HG02610 (cell line): ENCODE results near the gene AMOTL1.
"Not testable (repeated sequence)": the region's sequence is repeated elsewhere in the genome, so short reads cannot be mapped to it uniquely, and the experiment has no call there.

ENCODE experiments used
- ATAC-seq: cut with Tn5 transposase; IDR thresholded peaks from one replicate; pipeline ENCODE4 v1.9.1; 2021; ENCODE audit warnings: mild to moderate bottlenecking, moderate library complexity; ENCODE audit not compliant: unreplicated experiment

The AMOTL1 gene

GRCh38 chr11:94821439-94821838 is 53.3 kb downstream of the AMOTL1 start:
- ATAC-seq: no peak

- ATAC-seq: no peak
These were observed 53.9 kb downstream of the AMOTL1 start for GRCh38 chr11:94822080-94822479.

- no peak for ATAC-seq
These were observed 55.1 kb downstream of the AMOTL1 start for GRCh38 chr11:94823102-94823732.

- no peak for ATAC-seq
These were observed 56.9 kb downstream of the AMOTL1 start for GRCh38 chr11:94825031-94825430.

GRCh38 chr11:94825481-94825880 is 57.3 kb downstream of the AMOTL1 start:
- no peak for ATAC-seq

GRCh38 chr11:94826415-94826814 is 58.3 kb downstream of the AMOTL1 start:
- no peak for ATAC-seq

GRCh38 chr11:94828088-94828487 is 59.9 kb downstream of the AMOTL1 start:
- ATAC-seq: no peak

GRCh38 chr11:94830722-94831510 is 62.8 kb downstream of the AMOTL1 start:
- ATAC-seq: no peak

GRCh38 chr11:94831529-94831928 is 63.4 kb downstream of the AMOTL1 start:
- no peak for ATAC-seq

GRCh38 chr11:94832604-94833235 is 64.6 kb downstream of the AMOTL1 start:
- no peak for ATAC-seq

GRCh38 chr11:94834911-94835593 is 66.9 kb downstream of the AMOTL1 start:
- no peak for ATAC-seq

GRCh38 chr11:94835594-94835927 is 67.4 kb downstream of the AMOTL1 start:
- ATAC-seq: no peak

- no peak for ATAC-seq
These were observed 69.2 kb downstream of the AMOTL1 start for GRCh38 chr11:94837317-94837716.

GRCh38 chr11:94838027-94838731 is 70.0 kb downstream of the AMOTL1 start:
- no peak for ATAC-seq

- no peak for ATAC-seq
These were observed 72.1 kb downstream of the AMOTL1 start for GRCh38 chr11:94840209-94840608.

- no peak for ATAC-seq
These were observed 75.9 kb downstream of the AMOTL1 start for GRCh38 chr11:94844031-94844430.

- ATAC-seq: no peak
These were observed 77.5 kb downstream of the AMOTL1 start for GRCh38 chr11:94845622-94846021.

GRCh38 chr11:94849839-94850238 is 81.7 kb downstream of the AMOTL1 start:
- no peak for ATAC-seq

GRCh38 chr11:94851864-94852636 is 83.9 kb downstream of the AMOTL1 start:
- no peak for ATAC-seq

GRCh38 chr11:94853288-94853687 is 85.1 kb downstream of the AMOTL1 start:
- ATAC-seq: not testable (repeated sequence)
